Naive thymus-derived CD4-positive, alpha-beta T cell (primary cell): ENCODE measurements around the gene CRTC1. TPM values are rescaled to one million over a fixed set of nuclear protein-coding genes. Genes with fewer than 3 reads are reported as not detected.

ENCODE experiments used
- ATAC-seq: fragments of 150-1000 bp; cut with Tn5 transposase; 2 replicates; pipeline ENCODE4 v1.10.0; 2021; ENCODE audit warnings: mild to moderate bottlenecking, moderate library complexity
- CTCF ChIA-PET: fragments of 350-600 bp; sonication (Branson Sonifier 250); formaldehyde crosslinking; loops from one replicate; lab custom pipeline; 2021; ENCODE audit warnings: antibody characterized with exemption; lab: Charles Lee
- POLR2A ChIA-PET: fragments of 350-600 bp; sonication (Branson Sonifier 250); formaldehyde crosslinking; loops from one replicate; lab custom pipeline; 2021; ENCODE audit warnings: antibody characterized with exemption, inconsistent platforms; lab: Charles Lee
- DNase-seq, 9 donors: peaks; one replicate each; pipeline versions ENCODE4 v3.0.0 to v3.0.0-alpha.2; 2020 to 2022; ENCODE audit warnings: mixed read lengths in 1 of 9
- H3K27ac ChIP-seq: one replicate; pipeline ENCODE4 v1.7.0; 2013; ENCODE audit warnings: mild to moderate bottlenecking, low read depth, low read length, moderate library complexity
- H3K27me3 ChIP-seq, 2 donors: one replicate each; pipeline ENCODE4 v1.7.0; 2013; ENCODE audit warnings: low read length in 2 of 2, mild to moderate bottlenecking in 2 of 2, moderate library complexity in 2 of 2; ENCODE audit not compliant: control insufficient read depth in 2 of 2, insufficient read depth in 2 of 2
- H3K36me3 ChIP-seq, 3 experiments: 1 replicate in 2 of 3; 2 replicates in 1 of 3; pipeline ENCODE4 v1.7.0; 2013; ENCODE audit warnings: low read length in 3 of 3, mild to moderate bottlenecking in 3 of 3, moderate library complexity in 1 of 3; ENCODE audit not compliant: insufficient read depth in 3 of 3, control insufficient read depth in 2 of 3
- H3K4me1 ChIP-seq, 2 donors: one replicate each; pipeline ENCODE4 v1.7.0; 2013; ENCODE audit warnings: low read length in 2 of 2, mild to moderate bottlenecking in 2 of 2, moderate library complexity in 1 of 2; ENCODE audit not compliant: control insufficient read depth in 2 of 2, insufficient read depth in 2 of 2
- H3K4me3 ChIP-seq: 2 replicates; pipeline ENCODE4 v1.7.0; 2013; ENCODE audit warnings: mild to moderate bottlenecking, low read length
- H3K9me3 ChIP-seq, 3 experiments: 1 replicate in 2 of 3; 2 replicates in 1 of 3; pipeline ENCODE4 v1.7.0; 2013; ENCODE audit warnings: low read length in 3 of 3; ENCODE audit not compliant: control insufficient read depth in 2 of 3
- H3K27ac Mint-ChIP-seq, 9 donors: one replicate each; pipeline ENCODE4 v1.8.0; 2020 to 2022; ENCODE audit warnings: mixed read lengths in 9 of 9, mild to moderate bottlenecking in 8 of 9, moderate library complexity in 5 of 9, inconsistent platforms in 2 of 9
- H3K27me3 Mint-ChIP-seq, 5 donors: one replicate each; pipeline ENCODE4 v1.8.0; 2021 to 2022; ENCODE audit warnings: mixed read lengths in 5 of 5, mild to moderate bottlenecking in 1 of 5
- H3K36me3 Mint-ChIP-seq, 5 donors: one replicate each; pipeline ENCODE4 v1.8.0; 2020 to 2022; ENCODE audit warnings: mixed read lengths in 5 of 5, mild to moderate bottlenecking in 3 of 5, inconsistent platforms in 1 of 5
- H3K4me1 Mint-ChIP-seq, 7 donors: one replicate each; pipeline ENCODE4 v1.8.0; 2020 to 2022; ENCODE audit warnings: mixed read lengths in 7 of 7, mild to moderate bottlenecking in 3 of 7, inconsistent platforms in 1 of 7
- H3K4me3 Mint-ChIP-seq, 10 donors: one replicate each; pipeline ENCODE4 v1.8.0; 2020 to 2022; ENCODE audit warnings: mild to moderate bottlenecking in 10 of 10, mixed read lengths in 10 of 10, moderate library complexity in 6 of 10, inconsistent platforms in 2 of 10
- H3K9me3 Mint-ChIP-seq, 11 donors: one replicate each; pipeline ENCODE4 v1.8.0; 2020 to 2022; ENCODE audit warnings: mixed read lengths in 11 of 11, mild to moderate bottlenecking in 4 of 11, inconsistent platforms in 1 of 11, moderate library complexity in 1 of 11
- intact Hi-C, 2 donors: fragments of 100-400 bp; cut with micrococcal nuclease; formaldehyde crosslinking; loops; one replicate each; pipeline ENCODE4 v1.15.1; 2023
- polyA plus RNA-seq, 2 donors: library from polyadenylated mRNA; unstranded; fragments of 300-500 nt; fragmentation: Illumina TruSeq; gene quantifications; one replicate each; pipeline ENCODE4 v1.2.3, GENCODE V29; 2021
- total RNA-seq, 6 experiments: library from RNA in 5 of 6; stranded (reverse) in 5 of 6; gene quantifications; 1 replicate in 5 of 6; 2 replicates in 1 of 6; pipeline ENCODE4 v1.2.3 and lab custom pipeline; 2021 to 2026

The CRTC1 gene
- total and polyA plus RNA-seq, 7 experiments from 2014 or later = 0.97 to 23.4 (median 20.5) TPM

- Mint-ChIP-seq H3K36me3 (no peaks in the 10 kb centered on the region), H3K27me3 (peaks cover 0 to 2% (median 0%) of the 10 kb centered on the region in 5 donors), H3K4me3 (no peak overlapping the region), H3K27ac (no peak overlapping the region), H3K9me3 (peaks cover 0 to 7% (median 0%) of the 10 kb centered on the region in 11 donors), H3K4me1 (peaks cover 0 to 4% (median 0%) of the 10 kb centered on the region in 7 donors)
- H3K27ac ChIP-seq = no peak overlapping the region
- ATAC-seq = no peak
- no peaks in the 10 kb centered on the region for H3K4me1 ChIP-seq
- H3K27me3 ChIP-seq = no peaks in the 10 kb centered on the region
- ChIA-PET POLR2A (no interaction called here), CTCF (no interaction called here)
- DNase-seq = peak in 1 of 9 donors; percentile 4
- intact Hi-C loops = no loop called here
- H3K36me3 ChIP-seq = peaks cover 0 to 8% (median 0%) of the 10 kb centered on the region in 3 experiments
- no peak overlapping the region for H3K4me3 ChIP-seq
- H3K9me3 ChIP-seq = no peaks in the 10 kb centered on the region
Measured at GRCh38 chr19:18777301-18778075, 94.0 kb downstream of the CRTC1 start.

- Histone ChIP-seq H3K4me1 (no peaks in the 10 kb centered on the region), H3K9me3 (no peaks in the 10 kb centered on the region), H3K4me3 (no peak overlapping the region), H3K27ac (no peak overlapping the region), H3K36me3 (peaks cover 0 to 8% (median 0%) of the 10 kb centered on the region in 3 experiments), H3K27me3 (no peaks in the 10 kb centered on the region)
- ATAC-seq (no peak), DNase-seq (no peak)
- no peak overlapping the region for H3K4me3 Mint-ChIP-seq
- intact Hi-C loops = no loop called here
- H3K4me1 Mint-ChIP-seq = peaks cover 0 to 4% (median 0%) of the 10 kb centered on the region in 7 donors
- ChIA-PET POLR2A (no interaction called here), CTCF (no interaction called here)
- no peak overlapping the region for H3K27ac Mint-ChIP-seq
- peaks cover 0 to 7% (median 0%) of the 10 kb centered on the region in 11 donors for H3K9me3 Mint-ChIP-seq
- no peaks in the 10 kb centered on the region for H3K36me3 Mint-ChIP-seq
- peaks cover 0 to 2% (median 0%) of the 10 kb centered on the region in 5 donors for H3K27me3 Mint-ChIP-seq
Measured at GRCh38 chr19:18778076-18778389, 94.6 kb downstream of the CRTC1 start.

GRCh38 chr19:18778826-18779495 is 95.5 kb downstream of the CRTC1 start:
- Mint-ChIP-seq H3K27ac (no peak overlapping the region), H3K9me3 (peaks cover 0 to 7% (median 0%) of the 10 kb centered on the region in 11 donors), H3K4me3 (no peak overlapping the region), H3K4me1 (peaks cover 0 to 4% (median 0%) of the 10 kb centered on the region in 7 donors), H3K36me3 (no peaks in the 10 kb centered on the region), H3K27me3 (peaks cover 0 to 2% (median 0%) of the 10 kb centered on the region in 5 donors)
- no peaks in the 10 kb centered on the region for H3K9me3 ChIP-seq
- no peak overlapping the region for H3K4me3 ChIP-seq
- intact Hi-C loops = no loop called here
- CTCF ChIA-PET = no interaction called here
- no peak overlapping the region for H3K27ac ChIP-seq
- POLR2A ChIA-PET = no interaction called here
- DNase-seq (no peak), ATAC-seq (no peak)
- H3K4me1 ChIP-seq = no peaks in the 10 kb centered on the region
- H3K27me3 ChIP-seq = no peaks in the 10 kb centered on the region
- H3K36me3 ChIP-seq = peaks cover 0 to 8% (median 0%) of the 10 kb centered on the region in 3 experiments

- peaks cover 0 to 8% (median 0%) of the 10 kb centered on the region in 3 experiments for H3K36me3 ChIP-seq
- Mint-ChIP-seq H3K27me3 (peaks cover 0 to 7% (median 4%) of the 10 kb centered on the region in 5 donors), H3K36me3 (no peaks in the 10 kb centered on the region), H3K4me3 (no peak overlapping the region), H3K4me1 (peaks cover 0 to 7% (median 4%) of the 10 kb centered on the region in 7 donors), H3K27ac (no peak overlapping the region), H3K9me3 (peaks cover 0 to 6% (median 0%) of the 10 kb centered on the region in 11 donors)
- ATAC-seq (no peak), DNase-seq (no peak)
- ChIA-PET CTCF (no interaction called here), POLR2A (no interaction called here)
- intact Hi-C loops = loop anchor here in 1 of 2 donors (10.0 kb wide), 1 partner anchor 55 kb away; the partner anchor contains the start of gene UPF1
- H3K9me3 ChIP-seq = no peaks in the 10 kb centered on the region
- H3K4me3 ChIP-seq = no peak overlapping the region
- no peaks in the 10 kb centered on the region for H3K4me1 ChIP-seq
- no peaks in the 10 kb centered on the region for H3K27me3 ChIP-seq
- H3K27ac ChIP-seq = no peak overlapping the region
Measured at GRCh38 chr19:18780081-18780480, 96.6 kb downstream of the CRTC1 start.

- H3K27ac ChIP-seq = no peak overlapping the region
- H3K4me1 ChIP-seq = no peaks in the 10 kb centered on the region
- H3K36me3 ChIP-seq = peaks cover 0 to 2% (median 0%) of the 10 kb centered on the region in 3 experiments
- no peaks in the 10 kb centered on the region for H3K27me3 ChIP-seq
- intact Hi-C loops = loop anchor here in 1 of 2 donors (10.0 kb wide), 1 partner anchor 54 kb away; the partner anchor contains the start of gene UPF1
- POLR2A ChIA-PET = interaction anchor here (0.6 kb wide), 1 partner anchor 14 kb away, joined by 4 read pairs; no protein-coding TSS in a partner anchor
- Mint-ChIP-seq H3K4me3 (no peak overlapping the region), H3K4me1 (peaks cover 4 to 13% (median 8%) of the 10 kb centered on the region in 7 donors), H3K27me3 (peaks cover 4 to 11% (median 8%) of the 10 kb centered on the region in 5 donors), H3K9me3 (peaks cover 0 to 6% (median 0%) of the 10 kb centered on the region in 11 donors), H3K36me3 (no peaks in the 10 kb centered on the region), H3K27ac (no peak overlapping the region)
- ATAC-seq = no peak
- CTCF ChIA-PET = no interaction called here
- no peak for DNase-seq
- no peak overlapping the region for H3K4me3 ChIP-seq
- no peaks in the 10 kb centered on the region for H3K9me3 ChIP-seq
Measured at GRCh38 chr19:18780631-18781030, 97.2 kb downstream of the CRTC1 start.

GRCh38 chr19:18781047-18781600 is 97.6 kb downstream of the CRTC1 start:
- Histone ChIP-seq H3K4me1 (no peaks in the 10 kb centered on the region), H3K9me3 (no peaks in the 10 kb centered on the region), H3K36me3 (no peaks in the 10 kb centered on the region), H3K4me3 (no peak overlapping the region), H3K27me3 (no peaks in the 10 kb centered on the region), H3K27ac (no peak overlapping the region)
- no peak for DNase-seq
- no peak overlapping the region for H3K27ac Mint-ChIP-seq
- ChIA-PET CTCF (no interaction called here), POLR2A (interaction anchor here (0.6 kb wide), 1 partner anchor 13 kb away, joined by 4 read pairs; no protein-coding TSS in a partner anchor)
- ATAC-seq = no peak
- intact Hi-C loops = loop anchor here in 1 of 2 donors (10.0 kb wide), 1 partner anchor 54 kb away; the partner anchor contains the start of gene UPF1
- H3K4me3 Mint-ChIP-seq = no peak overlapping the region
- H3K27me3 Mint-ChIP-seq = peaks cover 7 to 14% (median 13%) of the 10 kb centered on the region in 5 donors
- peaks cover 0 to 6% (median 0%) of the 10 kb centered on the region in 11 donors for H3K9me3 Mint-ChIP-seq
- H3K36me3 Mint-ChIP-seq = no peaks in the 10 kb centered on the region
- H3K4me1 Mint-ChIP-seq = peaks cover 6 to 18% (median 13%) of the 10 kb centered on the region in 7 donors
